Measurements from ENCODE around the gene EGFL7. TPM values are rescaled to one million over a fixed set of nuclear protein-coding genes. Genes with fewer than 3 reads are reported as not detected.
"Not testable (repeated sequence)": the region's sequence is repeated elsewhere in the genome, so short reads cannot be mapped to it uniquely, and the experiment has no call there.

EGFL7 gene
- total and polyA plus RNA-seq, 2 donors (not counting 1 experiment from before 2014, with no cell fraction given): 4.2 to 7.9 TPM

- TF ChIP-seq CTCF (conservative IDR thresholded peaks at IDR 0.05 in 1 of 2, IDR thresholded peaks at IDR 0.05 in 1 of 2; ENCODE audit: low read depth in 1 of 2, low read length in 2 of 2): peak; percentile 78 to 83
- peak; percentile 45 for TF ChIP-seq EZH2 (IDR thresholded peaks at IDR 0.05; ENCODE audit: low read length, missing control alignments)
- H3K4me3 ChIP-seq (replicated peaks in 1 of 4; ENCODE audit: control extremely low read depth in 1 of 4, insufficient read depth in 1 of 4, low read depth in 3 of 4, low read length in 4 of 4): no peak overlapping the region
- H3K9me3 ChIP-seq (ENCODE audit: control insufficient read depth, insufficient read depth, low read depth, low read length): no peaks in the 10 kb centered on the region
- H3K4me1 ChIP-seq (ENCODE audit: control insufficient read depth, extremely low read depth, insufficient read depth, low read length): no peaks in the 10 kb centered on the region
- H3K36me3 ChIP-seq (ENCODE audit: control insufficient read depth, insufficient read depth, low read length): no peaks in the 10 kb centered on the region
- peaks cover 2% of the 10 kb centered on the region for H3K27me3 ChIP-seq (ENCODE audit: control insufficient read depth, insufficient read depth, low read length)
- peak; percentile 70 to 77 for DNase-seq (ENCODE audit: low read depth in 2 of 2)
- H4K20me1 ChIP-seq (ENCODE audit: control insufficient read depth, extremely low read depth, insufficient read depth, low read length): no peaks in the 10 kb centered on the region
- no peak overlapping the region for H2AFZ ChIP-seq (ENCODE audit: low read length)
- no peak overlapping the region for H3K4me2 ChIP-seq (ENCODE audit: extremely low read depth, insufficient read depth, low read length)
- no peak overlapping the region for H3K9ac ChIP-seq (ENCODE audit: insufficient read depth, low read length)
- no peak overlapping the region for H3K27ac ChIP-seq (ENCODE audit: insufficient read depth, low read length)
- H3K79me2 ChIP-seq (ENCODE audit: control insufficient read depth, insufficient read depth, low read length): no peaks in the 10 kb centered on the region
Observed at GRCh38 chr9:136631038-136632000, 31.4 kb upstream of the EGFL7 start.

GRCh38 chr9:136632072-136632471, 30.6 kb upstream of the EGFL7 start:
- H3K4me1 ChIP-seq (ENCODE audit: control insufficient read depth, extremely low read depth, insufficient read depth, low read length); H2AFZ ChIP-seq (ENCODE audit: low read length); H3K27me3 ChIP-seq (ENCODE audit: control insufficient read depth, insufficient read depth, low read length); DNase-seq (ENCODE audit: low read depth in 2 of 2); H3K36me3 ChIP-seq (ENCODE audit: control insufficient read depth, insufficient read depth, low read length); H3K4me3 ChIP-seq (replicated peaks in 1 of 4; ENCODE audit: control extremely low read depth in 1 of 4, insufficient read depth in 1 of 4, low read depth in 3 of 4, low read length in 4 of 4); H3K9ac ChIP-seq (ENCODE audit: insufficient read depth, low read length); H4K20me1 ChIP-seq (ENCODE audit: control insufficient read depth, extremely low read depth, insufficient read depth, low read length); H3K27ac ChIP-seq (ENCODE audit: insufficient read depth, low read length); H3K79me2 ChIP-seq (ENCODE audit: control insufficient read depth, insufficient read depth, low read length); H3K9me3 ChIP-seq (ENCODE audit: control insufficient read depth, insufficient read depth, low read depth, low read length); H3K4me2 ChIP-seq (ENCODE audit: extremely low read depth, insufficient read depth, low read length): not testable (repeated sequence)

- not testable (repeated sequence) for H3K36me3 ChIP-seq (ENCODE audit: control insufficient read depth, insufficient read depth, low read length); H3K4me3 ChIP-seq (replicated peaks in 1 of 4; ENCODE audit: control extremely low read depth in 1 of 4, insufficient read depth in 1 of 4, low read depth in 3 of 4, low read length in 4 of 4); H3K9me3 ChIP-seq (ENCODE audit: control insufficient read depth, insufficient read depth, low read depth, low read length); H3K79me2 ChIP-seq (ENCODE audit: control insufficient read depth, insufficient read depth, low read length); H3K27me3 ChIP-seq (ENCODE audit: control insufficient read depth, insufficient read depth, low read length); H3K27ac ChIP-seq (ENCODE audit: insufficient read depth, low read length); H3K9ac ChIP-seq (ENCODE audit: insufficient read depth, low read length); H2AFZ ChIP-seq (ENCODE audit: low read length); DNase-seq (ENCODE audit: low read depth in 2 of 2); H3K4me1 ChIP-seq (ENCODE audit: control insufficient read depth, extremely low read depth, insufficient read depth, low read length); H4K20me1 ChIP-seq (ENCODE audit: control insufficient read depth, extremely low read depth, insufficient read depth, low read length); H3K4me2 ChIP-seq (ENCODE audit: extremely low read depth, insufficient read depth, low read length)
Observed at GRCh38 chr9:136632491-136633106, 30.1 kb upstream of the EGFL7 start.

- H2AFZ ChIP-seq (ENCODE audit: low read length): no peak overlapping the region
- H3K9ac ChIP-seq (ENCODE audit: insufficient read depth, low read length): no peak overlapping the region
- TF ChIP-seq CTCF (conservative IDR thresholded peaks at IDR 0.05 in 1 of 2, IDR thresholded peaks at IDR 0.05 in 1 of 2; ENCODE audit: low read depth in 1 of 2, low read length in 2 of 2) (no peak), EZH2 (IDR thresholded peaks at IDR 0.05; ENCODE audit: low read length, missing control alignments) (no peak)
- H4K20me1 ChIP-seq (ENCODE audit: control insufficient read depth, extremely low read depth, insufficient read depth, low read length): no peaks in the 10 kb centered on the region
- H3K4me1 ChIP-seq (ENCODE audit: control insufficient read depth, extremely low read depth, insufficient read depth, low read length): no peaks in the 10 kb centered on the region
- H3K4me2 ChIP-seq (ENCODE audit: extremely low read depth, insufficient read depth, low read length): no peak overlapping the region
- no peak for DNase-seq (ENCODE audit: low read depth in 2 of 2)
- H3K27me3 ChIP-seq (ENCODE audit: control insufficient read depth, insufficient read depth, low read length): peaks cover 2% of the 10 kb centered on the region
- H3K36me3 ChIP-seq (ENCODE audit: control insufficient read depth, insufficient read depth, low read length): no peaks in the 10 kb centered on the region
- H3K4me3 ChIP-seq (replicated peaks in 1 of 4; ENCODE audit: control extremely low read depth in 1 of 4, insufficient read depth in 1 of 4, low read depth in 3 of 4, low read length in 4 of 4): no peak overlapping the region
- H3K27ac ChIP-seq (ENCODE audit: insufficient read depth, low read length): no peak overlapping the region
- no peaks in the 10 kb centered on the region for H3K9me3 ChIP-seq (ENCODE audit: control insufficient read depth, insufficient read depth, low read depth, low read length)
- no peaks in the 10 kb centered on the region for H3K79me2 ChIP-seq (ENCODE audit: control insufficient read depth, insufficient read depth, low read length)
Observed at GRCh38 chr9:136634904-136635303, 27.8 kb upstream of the EGFL7 start.

Data from fibroblast of lung (primary cell).